GM18909 (cell line): ENCODE measurements around the gene SORCS3.

Experiments
- ATAC-seq: cut with Tn5 transposase; IDR thresholded peaks from one replicate; pipeline ENCODE4 v1.9.1; 2021; ENCODE audit warnings: mild to moderate bottlenecking; ENCODE audit not compliant: unreplicated experiment, poor library complexity

Gene SORCS3

GRCh38 chr10:104816501-104816900, 175.4 kb downstream of the SORCS3 start:
- ATAC-seq = no peak

- ATAC-seq = no peak
These were observed 178.6 kb downstream of the SORCS3 start for GRCh38 chr10:104819731-104820130.

- no peak for ATAC-seq
These were observed 181.0 kb downstream of the SORCS3 start for GRCh38 chr10:104822088-104822487.

- no peak for ATAC-seq
These were observed 183.4 kb downstream of the SORCS3 start for GRCh38 chr10:104824380-104825006.

- ATAC-seq = no peak
These were observed 190.2 kb downstream of the SORCS3 start for GRCh38 chr10:104831272-104831671.

GRCh38 chr10:104834580-104834979, 193.5 kb downstream of the SORCS3 start:
- no peak for ATAC-seq

- ATAC-seq = no peak
These were observed 194.3 kb downstream of the SORCS3 start for GRCh38 chr10:104835422-104835821.

- ATAC-seq = no peak
These were observed 201.6 kb downstream of the SORCS3 start for GRCh38 chr10:104842704-104843103.

GRCh38 chr10:104844073-104844472, 203.0 kb downstream of the SORCS3 start:
- peak; percentile 62 for ATAC-seq

- no peak for ATAC-seq
These were observed 208.9 kb downstream of the SORCS3 start for GRCh38 chr10:104850023-104850422.

- no peak for ATAC-seq
These were observed 227.0 kb downstream of the SORCS3 start for GRCh38 chr10:104867966-104868598.

GRCh38 chr10:104872691-104873090, 231.6 kb downstream of the SORCS3 start:
- ATAC-seq = no peak

- no peak for ATAC-seq
These were observed 232.1 kb downstream of the SORCS3 start for GRCh38 chr10:104873161-104873560.

GRCh38 chr10:104875561-104875960, 234.5 kb downstream of the SORCS3 start:
- ATAC-seq = no peak

- ATAC-seq = no peak
These were observed 239.7 kb downstream of the SORCS3 start for GRCh38 chr10:104880624-104881398.

- ATAC-seq = no peak
These were observed 240.7 kb downstream of the SORCS3 start for GRCh38 chr10:104881740-104882139.

GRCh38 chr10:104892879-104893617, 252.0 kb downstream of the SORCS3 start:
- no peak for ATAC-seq

GRCh38 chr10:104893701-104894100, 252.6 kb downstream of the SORCS3 start:
- no peak for ATAC-seq

GRCh38 chr10:104894681-104895080, 253.6 kb downstream of the SORCS3 start:
- ATAC-seq = no peak

GRCh38 chr10:104895541-104895940, 254.5 kb downstream of the SORCS3 start:
- ATAC-seq = no peak

- ATAC-seq = no peak
These were observed 254.9 kb downstream of the SORCS3 start for GRCh38 chr10:104895981-104896380.
